SK-N-SH treated with all-trans-retinoic acid at 6 μM for 48 hours (cell line): ENCODE results near the gene EIF5A.
A peak's percentile ranks its signal among the peaks of the same experiment; 100 is the strongest.

ENCODE experiments used
- ATAC-seq: fragments of 200-7000 bp; cut with Tn5 transposase; 3 replicates; pipeline ENCODE4 v1.9.1; 2020; ENCODE audit warnings: mild to moderate bottlenecking, moderate library complexity
- ARNTL ChIP-seq: fragments of 450-650 bp; formaldehyde crosslinking; IDR thresholded peaks from 2 replicates; pipeline ENCODE4 v1.5.0; 2020; ENCODE audit warnings: low read depth, mild to moderate bottlenecking, moderate library complexity, borderline replicate concordance
- CSDC2 ChIP-seq: fragments of 250-450 bp; sonication (Bioruptor Pico); IDR thresholded peaks from 2 replicates; pipeline ENCODE4 v1.5.0; 2020; ENCODE audit warnings: mild to moderate bottlenecking, moderate library complexity
- GLIS3 ChIP-seq: fragments of 250-450 bp; sonication (Bioruptor Pico); IDR thresholded peaks from 2 replicates; pipeline ENCODE4 v1.5.0; 2020; ENCODE audit warnings: mild to moderate bottlenecking, moderate library complexity
- OSR1 ChIP-seq: fragments of 250-450 bp; sonication (Bioruptor Pico); IDR thresholded peaks from 2 replicates; pipeline ENCODE4 v1.8.0; 2022; ENCODE audit warnings: moderate library complexity, mild to moderate bottlenecking, inconsistent platforms
- PPARA ChIP-seq: fragments of 250-450 bp; sonication (Bioruptor Pico); IDR thresholded peaks from 2 replicates; pipeline ENCODE4 v1.5.0; 2020; ENCODE audit warnings: mild to moderate bottlenecking, borderline replicate concordance
- RARB ChIP-seq: fragments of 250-450 bp; sonication (Bioruptor Pico); IDR thresholded peaks from 2 replicates; pipeline ENCODE4 v1.8.0; 2021; ENCODE audit warnings: mild to moderate bottlenecking, moderate library complexity
- SNAI2 ChIP-seq: fragments of 250-450 bp; sonication (Bioruptor Pico); IDR thresholded peaks from 2 replicates; pipeline ENCODE4 v1.5.0; 2020; ENCODE audit warnings: mild to moderate bottlenecking, moderate library complexity
- TCF4 ChIP-seq: fragments of 250-450 bp; sonication (Bioruptor Pico); IDR thresholded peaks from 2 replicates; pipeline ENCODE4 v1.8.0; 2021; ENCODE audit warnings: mild to moderate bottlenecking, moderate library complexity, borderline replicate concordance
- TOX ChIP-seq: fragments of 250-450 bp; sonication (Bioruptor Pico); IDR thresholded peaks from 2 replicates; pipeline ENCODE4 v1.8.0; 2021; ENCODE audit warnings: mild to moderate bottlenecking, moderate library complexity, borderline replicate concordance
- ZC3H10 ChIP-seq: fragments of 250-450 bp; sonication (Bioruptor Pico); IDR thresholded peaks from 2 replicates; pipeline ENCODE4 v1.5.1; 2021; ENCODE audit warnings: mild to moderate bottlenecking, moderate library complexity
- ZFP30 ChIP-seq: fragments of 450-650 bp; formaldehyde crosslinking; IDR thresholded peaks from 2 replicates; pipeline ENCODE4 v1.5.0; 2022; ENCODE audit warnings: mild to moderate bottlenecking, moderate library complexity
- ZNF70 ChIP-seq: fragments of 450-650 bp; formaldehyde crosslinking; IDR thresholded peaks from 2 replicates; pipeline ENCODE4 v1.5.0; 2020; ENCODE audit warnings: mild to moderate bottlenecking, moderate library complexity
- ZNF8 ChIP-seq: fragments of 450-650 bp; formaldehyde crosslinking; IDR thresholded peaks from 2 replicates; pipeline ENCODE4 v1.5.0; 2020; ENCODE audit warnings: mild to moderate bottlenecking, moderate library complexity
- TF ChIP-seq, protein P1 (sequence below): fragments of 250-450 bp; sonication (Bioruptor Pico); IDR thresholded peaks from 2 replicates; pipeline ENCODE4 v1.5.0; 2020; ENCODE audit warnings: mild to moderate bottlenecking, moderate library complexity
- TF ChIP-seq, protein P2 (sequence below): fragments of 250-450 bp; sonication (Bioruptor Pico); IDR thresholded peaks from 2 replicates; pipeline ENCODE4 v1.5.1; 2021; ENCODE audit warnings: mild to moderate bottlenecking, moderate library complexity
- TF ChIP-seq, protein P3 (sequence below): fragments of 250-450 bp; sonication (Bioruptor Pico); IDR thresholded peaks from 2 replicates; pipeline ENCODE4 v1.8.0; 2020; ENCODE audit warnings: mild to moderate bottlenecking, moderate library complexity, borderline replicate concordance

EIF5A gene

DNA sequence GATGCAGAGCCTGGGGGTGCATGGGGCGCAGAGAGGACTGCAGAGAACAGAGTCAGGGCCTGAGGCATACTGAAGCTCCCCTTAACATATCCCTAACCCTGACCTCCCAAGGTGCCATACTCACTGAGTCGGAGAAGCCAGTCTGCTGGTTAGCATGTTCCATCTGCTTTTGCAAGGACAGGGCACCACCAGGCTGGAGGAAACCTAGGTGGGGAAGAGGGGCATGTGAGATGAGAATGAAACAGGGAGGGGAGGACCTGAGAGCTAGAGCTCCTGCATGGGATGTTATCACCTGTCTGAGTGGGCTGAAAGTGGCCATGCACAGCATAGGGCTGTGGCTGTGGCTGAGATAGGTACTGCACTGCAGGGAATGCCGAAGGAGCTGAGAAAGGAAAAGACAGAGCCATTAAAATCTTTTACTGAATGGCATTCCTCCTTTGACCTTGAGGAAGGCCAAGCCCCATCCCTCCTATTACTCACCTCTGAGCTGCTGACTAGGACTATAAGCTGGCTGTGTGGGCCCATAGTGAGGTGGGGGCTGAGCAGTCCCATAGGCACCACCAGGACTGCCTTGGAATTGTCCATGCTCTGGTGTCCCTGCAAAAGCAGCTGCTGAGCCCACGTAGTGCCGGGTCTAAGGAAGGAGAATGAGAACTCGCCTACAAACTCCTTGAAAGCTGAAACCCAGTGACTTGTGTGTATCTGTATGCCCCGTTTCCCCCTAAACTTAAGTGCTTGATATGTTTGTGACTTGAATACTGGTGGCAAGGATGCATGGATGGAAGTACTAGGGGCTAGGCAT, 5.9 kb downstream of the EIF5A start:
- no peak for TF ChIP-seq SNAI2 (CRISPR knock-in tag)
- TF ChIP-seq ZFP30 (CRISPR knock-in tag) = no peak
- TF ChIP-seq TOX (CRISPR knock-in tag) = no peak
- TF ChIP-seq GLIS3 (CRISPR knock-in tag) = no peak
- no peak for TF ChIP-seq ZNF70 (CRISPR knock-in tag)
- TF ChIP-seq, protein P1, sequence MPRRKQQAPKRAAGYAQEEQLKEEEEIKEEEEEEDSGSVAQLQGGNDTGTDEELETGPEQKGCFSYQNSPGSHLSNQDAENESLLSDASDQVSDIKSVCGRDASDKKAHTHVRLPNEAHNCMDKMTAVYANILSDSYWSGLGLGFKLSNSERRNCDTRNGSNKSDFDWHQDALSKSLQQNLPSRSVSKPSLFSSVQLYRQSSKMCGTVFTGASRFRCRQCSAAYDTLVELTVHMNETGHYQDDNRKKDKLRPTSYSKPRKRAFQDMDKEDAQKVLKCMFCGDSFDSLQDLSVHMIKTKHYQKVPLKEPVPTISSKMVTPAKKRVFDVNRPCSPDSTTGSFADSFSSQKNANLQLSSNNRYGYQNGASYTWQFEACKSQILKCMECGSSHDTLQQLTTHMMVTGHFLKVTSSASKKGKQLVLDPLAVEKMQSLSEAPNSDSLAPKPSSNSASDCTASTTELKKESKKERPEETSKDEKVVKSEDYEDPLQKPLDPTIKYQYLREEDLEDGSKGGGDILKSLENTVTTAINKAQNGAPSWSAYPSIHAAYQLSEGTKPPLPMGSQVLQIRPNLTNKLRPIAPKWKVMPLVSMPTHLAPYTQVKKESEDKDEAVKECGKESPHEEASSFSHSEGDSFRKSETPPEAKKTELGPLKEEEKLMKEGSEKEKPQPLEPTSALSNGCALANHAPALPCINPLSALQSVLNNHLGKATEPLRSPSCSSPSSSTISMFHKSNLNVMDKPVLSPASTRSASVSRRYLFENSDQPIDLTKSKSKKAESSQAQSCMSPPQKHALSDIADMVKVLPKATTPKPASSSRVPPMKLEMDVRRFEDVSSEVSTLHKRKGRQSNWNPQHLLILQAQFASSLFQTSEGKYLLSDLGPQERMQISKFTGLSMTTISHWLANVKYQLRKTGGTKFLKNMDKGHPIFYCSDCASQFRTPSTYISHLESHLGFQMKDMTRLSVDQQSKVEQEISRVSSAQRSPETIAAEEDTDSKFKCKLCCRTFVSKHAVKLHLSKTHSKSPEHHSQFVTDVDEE = no peak
- no peak for TF ChIP-seq ARNTL
- TF ChIP-seq RARB (CRISPR knock-in tag) = no peak
- TF ChIP-seq ZNF8 (CRISPR knock-in tag) = no peak
- no peak for TF ChIP-seq TCF4 (CRISPR knock-in tag)
- peak; percentile 15; the same call in 2 of the 3 replicates for ATAC-seq

DNA sequence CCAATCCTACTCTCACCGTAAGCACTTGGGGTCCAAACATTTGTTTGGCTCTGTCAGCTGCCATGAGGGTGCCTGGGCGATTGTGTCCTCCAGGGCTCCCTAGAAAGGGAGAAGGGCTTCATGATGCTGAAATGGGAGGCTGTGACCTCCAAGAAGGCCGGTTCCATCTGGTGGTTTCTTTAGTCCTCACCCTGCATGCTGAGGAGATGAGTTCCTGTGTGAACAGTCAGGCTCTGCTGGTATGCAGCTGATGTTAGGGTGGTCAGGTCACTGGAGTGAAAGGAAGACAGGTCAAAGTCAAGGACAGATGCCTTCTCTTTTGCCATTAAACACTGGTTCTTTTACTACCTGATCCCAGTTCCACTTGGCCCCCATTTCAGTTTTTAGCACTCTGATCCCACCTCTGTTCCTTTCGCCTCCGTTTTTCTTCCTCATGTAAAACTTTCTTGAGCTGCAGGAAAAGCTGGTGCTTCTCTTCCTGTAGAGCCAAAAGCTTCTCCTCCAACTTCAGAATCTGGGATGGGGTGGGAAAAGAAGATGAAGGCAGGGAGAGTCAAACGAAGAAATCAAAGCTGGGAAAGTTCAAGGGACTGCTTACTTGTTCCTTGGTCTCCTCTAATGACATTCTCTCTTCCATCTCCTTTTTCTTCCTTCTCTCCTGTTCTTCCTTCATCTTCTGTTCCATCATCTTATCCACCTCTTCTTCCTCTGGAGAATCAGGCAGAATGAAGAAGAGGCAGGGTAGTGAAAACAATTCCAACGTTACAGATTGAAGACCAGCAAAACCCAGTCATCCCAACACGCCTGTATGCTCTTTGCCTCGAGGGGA, 6.7 kb downstream of the EIF5A start:
- ATAC-seq = peak; percentile 1; the same call in 1 of the 3 replicates
- TF ChIP-seq ARNTL (no peak), CSDC2 (no peak), TCF4 (CRISPR knock-in tag) (no peak), ZC3H10 (CRISPR knock-in tag) (no peak), PPARA (CRISPR knock-in tag) (no peak)
- TF ChIP-seq, protein P2, sequence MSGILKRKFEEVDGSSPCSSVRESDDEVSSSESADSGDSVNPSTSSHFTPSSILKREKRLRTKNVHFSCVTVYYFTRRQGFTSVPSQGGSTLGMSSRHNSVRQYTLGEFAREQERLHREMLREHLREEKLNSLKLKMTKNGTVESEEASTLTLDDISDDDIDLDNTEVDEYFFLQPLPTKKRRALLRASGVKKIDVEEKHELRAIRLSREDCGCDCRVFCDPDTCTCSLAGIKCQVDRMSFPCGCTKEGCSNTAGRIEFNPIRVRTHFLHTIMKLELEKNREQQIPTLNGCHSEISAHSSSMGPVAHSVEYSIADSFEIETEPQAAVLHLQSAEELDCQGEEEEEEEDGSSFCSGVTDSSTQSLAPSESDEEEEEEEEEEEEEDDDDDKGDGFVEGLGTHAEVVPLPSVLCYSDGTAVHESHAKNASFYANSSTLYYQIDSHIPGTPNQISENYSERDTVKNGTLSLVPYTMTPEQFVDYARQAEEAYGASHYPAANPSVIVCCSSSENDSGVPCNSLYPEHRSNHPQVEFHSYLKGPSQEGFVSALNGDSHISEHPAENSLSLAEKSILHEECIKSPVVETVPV = no peak
- TF ChIP-seq, protein P3, sequence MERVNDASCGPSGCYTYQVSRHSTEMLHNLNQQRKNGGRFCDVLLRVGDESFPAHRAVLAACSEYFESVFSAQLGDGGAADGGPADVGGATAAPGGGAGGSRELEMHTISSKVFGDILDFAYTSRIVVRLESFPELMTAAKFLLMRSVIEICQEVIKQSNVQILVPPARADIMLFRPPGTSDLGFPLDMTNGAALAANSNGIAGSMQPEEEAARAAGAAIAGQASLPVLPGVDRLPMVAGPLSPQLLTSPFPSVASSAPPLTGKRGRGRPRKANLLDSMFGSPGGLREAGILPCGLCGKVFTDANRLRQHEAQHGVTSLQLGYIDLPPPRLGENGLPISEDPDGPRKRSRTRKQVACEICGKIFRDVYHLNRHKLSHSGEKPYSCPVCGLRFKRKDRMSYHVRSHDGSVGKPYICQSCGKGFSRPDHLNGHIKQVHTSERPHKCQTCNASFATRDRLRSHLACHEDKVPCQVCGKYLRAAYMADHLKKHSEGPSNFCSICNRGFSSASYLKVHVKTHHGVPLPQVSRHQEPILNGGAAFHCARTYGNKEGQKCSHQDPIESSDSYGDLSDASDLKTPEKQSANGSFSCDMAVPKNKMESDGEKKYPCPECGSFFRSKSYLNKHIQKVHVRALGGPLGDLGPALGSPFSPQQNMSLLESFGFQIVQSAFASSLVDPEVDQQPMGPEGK (CRISPR knock-in tag) = no peak
- TF ChIP-seq, protein P1 = no peak

DNA sequence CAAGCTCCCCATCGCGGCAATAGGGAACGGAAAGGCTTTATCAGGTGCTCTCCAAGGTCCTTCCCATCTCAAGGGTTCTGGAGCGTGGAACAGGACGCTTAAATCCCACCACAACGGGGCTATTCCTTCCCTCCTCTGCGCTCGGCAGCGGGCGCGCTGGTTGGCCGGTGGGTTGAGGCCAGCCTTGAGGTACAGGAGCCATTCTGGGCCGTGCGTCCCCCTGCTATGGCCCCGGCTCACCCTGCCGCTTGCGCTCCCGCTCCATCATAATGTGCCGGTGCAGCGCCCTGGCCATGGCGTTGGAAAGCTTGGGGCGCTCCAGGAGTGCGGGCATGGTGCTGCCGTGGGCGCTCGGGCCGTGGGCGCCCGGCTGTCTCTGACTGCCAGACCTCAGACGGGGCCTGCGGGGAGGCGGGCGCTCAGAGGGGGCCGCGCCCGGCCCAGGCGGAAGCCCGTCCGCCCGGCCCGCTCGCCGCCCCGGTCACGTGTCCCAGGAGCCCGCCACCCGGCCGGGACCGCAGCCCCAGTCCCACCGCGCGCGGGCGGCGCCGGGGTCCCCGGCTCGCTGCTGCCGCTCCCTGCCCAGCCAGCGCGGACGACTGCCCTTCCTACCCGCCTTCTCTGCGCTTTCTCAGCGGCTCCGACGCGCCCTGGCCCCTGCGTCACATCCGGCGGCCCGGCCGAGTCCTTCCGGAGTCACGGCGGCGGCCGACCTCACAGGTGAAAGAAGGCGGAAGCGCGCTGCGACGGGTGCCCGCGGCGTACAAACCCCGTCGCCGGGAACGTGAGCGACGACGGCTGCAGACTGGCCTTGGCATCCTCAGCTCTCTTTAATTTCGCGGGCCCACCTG, 7.5 kb downstream of the EIF5A start, which contains the start of gene GPS2:
GPS2 (minus strand) TSS at position 642 of the 851 bp plus-strand sequence; CDS start at position 334, 308 bp downstream.
- peak; percentile 83 for ATAC-seq

More for the DNA sequence above, 7.5 kb downstream of the EIF5A start, which contains the start of gene GPS2:
- TF ChIP-seq OSR1 = no peak
- no peak for TF ChIP-seq ZFP30 (CRISPR knock-in tag)
- no peak for TF ChIP-seq SNAI2 (CRISPR knock-in tag)
- TF ChIP-seq GLIS3 (CRISPR knock-in tag) = 0 out of 2 replicates have a peak, but pooled peaks have one; percentile 62
- TF ChIP-seq, all 23 proteins: peak for 1
